Measurements from ENCODE around the gene PDE4D. TPM values are rescaled to one million over a fixed set of nuclear protein-coding genes. Genes with fewer than 3 reads are reported as not detected.

The PDE4D gene
- total and polyA plus RNA-seq, 2 donors (not counting 1 experiment from before 2014, with no cell fraction given), result 14.9 to 171 TPM

DNA sequence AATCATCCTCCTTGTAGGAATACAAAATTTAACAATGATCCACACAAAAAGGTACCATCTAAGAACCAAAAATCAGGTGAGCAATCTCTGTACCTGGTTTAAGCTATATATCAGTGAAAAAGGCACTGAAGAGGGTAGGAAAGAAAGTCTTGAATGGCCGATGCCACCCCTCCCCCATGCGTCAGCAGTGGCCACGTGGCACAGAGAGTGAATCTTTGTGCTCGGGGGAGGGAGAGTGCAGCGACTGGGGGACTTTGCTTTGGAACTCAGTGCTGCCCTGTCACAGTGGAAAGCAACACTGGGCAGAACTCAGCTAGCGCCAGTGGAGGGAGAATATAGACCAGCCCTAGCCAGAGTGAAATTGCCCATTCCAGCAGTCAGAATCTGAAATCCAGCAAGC is 28.3 kb upstream of the PDE4D start:
- WGBS (ENCODE audit: insufficient coverage), result 96% methylated on average over 6 of the region's 6 CpGs
- H3K27me3 Mint-ChIP-seq, result peaks cover 7% of the 10 kb centered on the region
- TF ChIP-seq, protein P1, sequence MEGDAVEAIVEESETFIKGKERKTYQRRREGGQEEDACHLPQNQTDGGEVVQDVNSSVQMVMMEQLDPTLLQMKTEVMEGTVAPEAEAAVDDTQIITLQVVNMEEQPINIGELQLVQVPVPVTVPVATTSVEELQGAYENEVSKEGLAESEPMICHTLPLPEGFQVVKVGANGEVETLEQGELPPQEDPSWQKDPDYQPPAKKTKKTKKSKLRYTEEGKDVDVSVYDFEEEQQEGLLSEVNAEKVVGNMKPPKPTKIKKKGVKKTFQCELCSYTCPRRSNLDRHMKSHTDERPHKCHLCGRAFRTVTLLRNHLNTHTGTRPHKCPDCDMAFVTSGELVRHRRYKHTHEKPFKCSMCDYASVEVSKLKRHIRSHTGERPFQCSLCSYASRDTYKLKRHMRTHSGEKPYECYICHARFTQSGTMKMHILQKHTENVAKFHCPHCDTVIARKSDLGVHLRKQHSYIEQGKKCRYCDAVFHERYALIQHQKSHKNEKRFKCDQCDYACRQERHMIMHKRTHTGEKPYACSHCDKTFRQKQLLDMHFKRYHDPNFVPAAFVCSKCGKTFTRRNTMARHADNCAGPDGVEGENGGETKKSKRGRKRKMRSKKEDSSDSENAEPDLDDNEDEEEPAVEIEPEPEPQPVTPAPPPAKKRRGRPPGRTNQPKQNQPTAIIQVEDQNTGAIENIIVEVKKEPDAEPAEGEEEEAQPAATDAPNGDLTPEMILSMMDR (IDR thresholded peaks at IDR 0.05), result no peak
- TF ChIP-seq EZH2 (IDR thresholded peaks at IDR 0.05; ENCODE audit: borderline replicate concordance, insufficient read depth, low read depth, low read length, poor library complexity, severe bottlenecking), result no peak
- Histone ChIP-seq H3K9ac (ENCODE audit: low read length) (no peak overlapping the region), H2AFZ (ENCODE audit: insufficient read depth, low read depth, low read length, poor library complexity, severe bottlenecking) (no peak overlapping the region), H3K79me2 (ENCODE audit: control insufficient read depth, insufficient read depth, low read length) (no peaks in the 10 kb centered on the region), H3K4me1 (ENCODE audit: control insufficient read depth in 2 of 2, insufficient read depth in 2 of 2, low read length in 2 of 2) (no peaks in the 10 kb centered on the region), H3K27ac (ENCODE audit: low read length in 2 of 2) (no peak overlapping the region), H3K36me3 (replicated peaks in 1 of 2; ENCODE audit: control extremely low read depth in 1 of 2, control insufficient read depth in 1 of 2, extremely low read depth in 1 of 2, insufficient read depth in 2 of 2, low read length in 1 of 2) (peaks cover 0 to 2% of the 10 kb centered on the region in 2 experiments), H3K9me3 (ENCODE audit: control extremely low read depth in 1 of 3, control insufficient read depth in 2 of 3, insufficient read depth in 1 of 3, low read length in 2 of 3) (no peaks in the 10 kb centered on the region), H3K4me2 (replicated peaks; ENCODE audit: low read depth, low read length, poor library complexity, severe bottlenecking) (no peak overlapping the region), H3K4me3 (ENCODE audit: control extremely low read depth in 1 of 5, extremely low read depth in 1 of 5, insufficient read depth in 1 of 5, low read depth in 2 of 5, low read length in 4 of 5) (no peak overlapping the region), H4K20me1 (ENCODE audit: control insufficient read depth, insufficient read depth, low read length, poor library complexity, severe bottlenecking) (no peaks in the 10 kb centered on the region), H3K27me3 (replicated peaks in 1 of 4; ENCODE audit: control extremely low read depth in 1 of 4, control insufficient read depth in 3 of 4, insufficient read depth in 4 of 4, low read length in 3 of 4) (no peaks in the 10 kb centered on the region)
- CTCF ChIA-PET, result no interaction called here
- no peak overlapping the region for H3K27ac Mint-ChIP-seq
- H3K9me3 Mint-ChIP-seq (ENCODE audit: insufficient read depth), result no peaks in the 10 kb centered on the region
- H3K4me3 Mint-ChIP-seq, result no peak overlapping the region
- ATAC-seq (ENCODE audit: low read depth), result no peak
- H3K4me1 Mint-ChIP-seq, result no peaks in the 10 kb centered on the region
- intact Hi-C loops (cut with micrococcal nuclease), result no loop called here
- DNase-seq, result no peak
- POLR2A ChIA-PET, result no interaction called here

DNA sequence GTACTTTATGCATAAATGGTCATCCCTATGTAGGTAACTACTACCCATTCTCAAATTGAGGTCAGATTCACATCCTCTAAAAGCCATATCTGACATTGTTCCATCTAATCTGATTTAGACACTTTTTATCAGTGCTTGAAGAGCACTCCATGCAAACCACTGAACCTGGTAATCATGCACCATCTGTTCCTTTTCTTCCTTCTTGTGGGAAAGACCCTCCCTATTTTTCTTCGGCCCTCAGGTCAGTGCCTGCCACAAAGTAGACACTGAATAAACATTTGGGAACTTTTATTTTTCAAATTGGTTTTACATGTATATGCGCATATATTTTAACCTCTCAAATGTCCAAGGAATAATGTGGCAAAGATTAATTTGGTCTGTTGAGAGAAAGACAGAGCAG is 26.0 kb upstream of the PDE4D start:
- Histone ChIP-seq H3K4me1 (ENCODE audit: control insufficient read depth in 2 of 2, insufficient read depth in 2 of 2, low read length in 2 of 2) (no peaks in the 10 kb centered on the region), H2AFZ (ENCODE audit: insufficient read depth, low read depth, low read length, poor library complexity, severe bottlenecking) (no peak overlapping the region), H3K27me3 (replicated peaks in 1 of 4; ENCODE audit: control extremely low read depth in 1 of 4, control insufficient read depth in 3 of 4, insufficient read depth in 4 of 4, low read length in 3 of 4) (no peaks in the 10 kb centered on the region), H3K79me2 (ENCODE audit: control insufficient read depth, insufficient read depth, low read length) (no peaks in the 10 kb centered on the region), H3K9ac (ENCODE audit: low read length) (no peak overlapping the region), H3K9me3 (ENCODE audit: control extremely low read depth in 1 of 3, control insufficient read depth in 2 of 3, insufficient read depth in 1 of 3, low read length in 2 of 3) (no peaks in the 10 kb centered on the region), H4K20me1 (ENCODE audit: control insufficient read depth, insufficient read depth, low read length, poor library complexity, severe bottlenecking) (no peaks in the 10 kb centered on the region), H3K4me2 (replicated peaks; ENCODE audit: low read depth, low read length, poor library complexity, severe bottlenecking) (no peak overlapping the region), H3K36me3 (replicated peaks in 1 of 2; ENCODE audit: control extremely low read depth in 1 of 2, control insufficient read depth in 1 of 2, extremely low read depth in 1 of 2, insufficient read depth in 2 of 2, low read length in 1 of 2) (peaks cover 0 to 2% of the 10 kb centered on the region in 2 experiments), H3K27ac (ENCODE audit: low read length in 2 of 2) (no peak overlapping the region), H3K4me3 (ENCODE audit: control extremely low read depth in 1 of 5, extremely low read depth in 1 of 5, insufficient read depth in 1 of 5, low read depth in 2 of 5, low read length in 4 of 5) (no peak overlapping the region)
- TF ChIP-seq, protein P1 (IDR thresholded peaks at IDR 0.05), result no peak
- TF ChIP-seq EZH2 (IDR thresholded peaks at IDR 0.05; ENCODE audit: borderline replicate concordance, insufficient read depth, low read depth, low read length, poor library complexity, severe bottlenecking), result no peak
- no peak overlapping the region for H3K4me3 Mint-ChIP-seq
- no peaks in the 10 kb centered on the region for H3K9me3 Mint-ChIP-seq (ENCODE audit: insufficient read depth)
- H3K27ac Mint-ChIP-seq, result no peak overlapping the region
- DNase-seq (no peak), ATAC-seq (ENCODE audit: low read depth) (no peak)
- peaks cover 7% of the 10 kb centered on the region for H3K27me3 Mint-ChIP-seq
- intact Hi-C loops (cut with micrococcal nuclease), result no loop called here
- no CpG with 5 or more reads among the region's 2 CpGs for WGBS (ENCODE audit: insufficient coverage)
- H3K4me1 Mint-ChIP-seq, result no peaks in the 10 kb centered on the region
- ChIA-PET CTCF (no interaction called here), POLR2A (no interaction called here)
